ENCODE data around the gene GJA3.
"Not testable (repeated sequence)": the region's sequence is repeated elsewhere in the genome, so short reads cannot be mapped to it uniquely, and the experiment has no call there.

Gene GJA3

DNA sequence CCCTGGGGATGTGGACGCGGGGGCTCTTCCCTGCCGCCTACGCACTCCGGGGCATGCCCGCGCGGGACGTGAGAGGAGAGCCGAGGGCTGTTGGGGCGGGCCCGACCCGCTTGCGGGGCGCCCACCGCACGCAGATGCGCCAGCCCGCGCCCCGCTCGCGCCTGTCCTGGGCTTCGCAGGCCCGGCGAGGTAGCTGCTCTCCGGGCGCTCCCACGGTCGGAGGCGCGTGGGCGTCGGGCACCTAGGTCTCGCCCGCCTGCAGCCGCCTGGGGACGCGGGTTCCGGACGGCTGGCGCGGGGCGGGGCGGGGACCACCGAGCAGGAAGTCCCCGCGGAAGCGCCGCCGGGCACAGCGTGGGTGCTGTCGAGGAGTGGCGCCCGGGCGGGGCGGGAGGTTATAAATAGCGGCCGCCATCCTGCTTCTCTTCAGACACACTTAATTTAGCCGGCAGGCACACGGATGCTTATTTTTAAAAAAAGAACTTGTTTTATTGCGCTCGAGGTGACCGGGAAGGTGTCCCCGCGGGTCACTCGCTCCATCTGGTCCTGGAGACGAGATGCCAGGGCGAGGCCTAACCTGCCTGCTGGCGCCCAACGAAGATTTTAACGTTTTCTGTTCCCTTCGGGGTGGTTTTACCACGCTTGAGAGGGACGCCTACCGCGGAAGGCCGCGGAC lies 561 bp upstream of the GJA3 start:
- no peak for DNase-seq (ENCODE audit: extremely low spot score)
- CTCF ChIA-PET = interaction anchor here (1.3 kb wide), 1 partner anchor 34 kb away, joined by 6 read pairs; no protein-coding TSS in a partner anchor
- POLR2A ChIA-PET = no interaction called here
- TF ChIP-seq ZNF384 (IDR thresholded peaks at IDR 0.05) = no peak
- TF ChIP-seq SUZ12 (IDR thresholded peaks at IDR 0.05) = no peak
- TF ChIP-seq FOXK2 (IDR thresholded peaks at IDR 0.05) = no peak
- TF ChIP-seq FOXM1 (IDR thresholded peaks at IDR 0.05; ENCODE audit: borderline replicate concordance) = no peak
- no peak for TF ChIP-seq ELF4 (IDR thresholded peaks at IDR 0.05)
- no peak for TF ChIP-seq TARDBP (IDR thresholded peaks at IDR 0.05)
- no peak for TF ChIP-seq PKNOX1 (IDR thresholded peaks at IDR 0.05)
- TF ChIP-seq FOXA1 (IDR thresholded peaks at IDR 0.05) = no peak
- TF ChIP-seq SP1 (IDR thresholded peaks at IDR 0.05) = no peak
- TF ChIP-seq ARNT (IDR thresholded peaks at IDR 0.05) = no peak
- TF ChIP-seq LEF1 (IDR thresholded peaks at IDR 0.05; ENCODE audit: borderline replicate concordance) = no peak
- TF ChIP-seq CTBP1 (IDR thresholded peaks at IDR 0.05; ENCODE audit: borderline replicate concordance) = no peak
- no peak for TF ChIP-seq HDGF (IDR thresholded peaks at IDR 0.05; ENCODE audit: borderline replicate concordance)
- TF ChIP-seq NFRKB (IDR thresholded peaks at IDR 0.05) = no peak

DNA sequence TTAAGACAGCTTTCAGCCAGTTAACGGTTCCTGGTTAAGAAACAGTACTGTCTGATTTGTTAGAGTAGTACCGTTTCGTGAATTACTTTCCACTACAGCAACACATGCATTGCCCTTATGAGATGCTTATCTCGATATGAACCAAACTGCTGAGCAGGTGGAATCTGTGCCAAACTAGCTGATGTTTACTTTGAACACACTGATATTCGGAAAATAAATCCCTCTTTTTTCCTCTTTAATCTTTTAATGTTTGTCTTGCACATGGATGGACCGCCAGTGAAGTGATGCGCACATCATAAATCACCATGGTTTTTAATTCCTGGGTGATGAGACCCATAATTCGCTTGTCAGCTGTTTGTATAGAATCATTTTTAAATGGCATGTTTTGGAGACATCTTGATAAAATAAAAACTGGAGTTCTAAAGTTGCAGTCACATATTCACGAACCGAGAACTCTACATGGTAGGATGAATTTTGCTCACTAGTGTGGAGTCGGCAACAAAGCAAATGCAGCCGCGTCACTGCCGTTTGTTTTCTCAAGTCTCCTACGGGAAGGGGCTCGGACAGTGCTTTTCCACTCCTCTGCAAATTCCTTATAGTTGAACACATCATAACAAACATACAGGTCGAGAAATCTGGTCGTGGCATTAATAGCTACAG lies 1.1 kb downstream of the GJA3 start:
- TF ChIP-seq NFRKB (IDR thresholded peaks at IDR 0.05) (no peak), LEF1 (IDR thresholded peaks at IDR 0.05; ENCODE audit: borderline replicate concordance) (no peak), PKNOX1 (IDR thresholded peaks at IDR 0.05) (peak; percentile 37; the same call in 1 of the 2 replicates)
- ChIA-PET CTCF (interaction anchor here (0.7 to 1.3 kb wide), 3 partner anchors 32 to 254 kb away, joined by 3 to 6 read pairs (median 6); no protein-coding TSS in a partner anchor), POLR2A (interaction anchor here (0.9 to 2.3 kb wide), 4 partner anchors 18 to 41 kb away, joined by 3 to 18 read pairs (median 4); no protein-coding TSS in a partner anchor)
- DNase-seq (ENCODE audit: extremely low spot score) = no peak

DNA sequence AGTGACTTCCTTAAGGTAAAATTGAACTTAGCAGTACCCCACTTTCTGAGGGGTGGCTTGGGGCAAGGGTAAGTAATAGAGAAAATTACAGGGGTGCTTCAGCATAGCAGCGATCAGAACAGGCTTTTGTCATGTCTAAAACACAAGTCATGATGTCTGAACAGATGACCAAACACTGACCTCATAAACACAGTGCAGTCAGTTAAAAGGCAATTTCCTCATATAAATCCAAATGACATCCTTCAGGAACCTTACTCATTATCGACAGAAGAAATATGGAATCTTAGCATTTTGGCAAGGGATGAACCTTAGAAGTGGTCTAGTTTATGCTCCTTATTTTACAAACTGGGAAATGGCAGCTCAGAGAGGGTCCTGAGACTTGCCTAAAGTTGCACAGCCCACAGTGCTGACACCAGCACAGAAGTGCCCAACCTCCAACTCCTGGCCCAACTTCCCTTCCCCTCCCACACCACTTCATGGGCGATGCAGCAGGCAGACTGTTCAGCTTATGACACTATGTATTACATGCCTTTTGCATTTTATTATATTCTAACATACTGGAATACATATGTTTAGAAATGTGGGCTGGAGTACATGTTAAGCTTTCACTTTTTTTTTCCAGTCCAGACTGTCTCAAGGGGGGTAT lies 3.6 kb downstream of the GJA3 start:
- POLR2A ChIA-PET = no interaction called here
- TF ChIP-seq PKNOX1 (IDR thresholded peaks at IDR 0.05) (no peak), HDGF (IDR thresholded peaks at IDR 0.05; ENCODE audit: borderline replicate concordance) (no peak), ELF4 (IDR thresholded peaks at IDR 0.05) (no peak), BHLHE40 (IDR thresholded peaks at IDR 0.05; ENCODE audit: borderline replicate concordance) (no peak), FOXA1 (IDR thresholded peaks at IDR 0.05) (no peak), FOXM1 (IDR thresholded peaks at IDR 0.05; ENCODE audit: borderline replicate concordance) (no peak), CTBP1 (IDR thresholded peaks at IDR 0.05; ENCODE audit: borderline replicate concordance) (no peak), LEF1 (IDR thresholded peaks at IDR 0.05; ENCODE audit: borderline replicate concordance) (no peak), SP1 (IDR thresholded peaks at IDR 0.05) (no peak), NFRKB (IDR thresholded peaks at IDR 0.05) (no peak), ARNT (IDR thresholded peaks at IDR 0.05) (no peak), L3MBTL2 (conservative IDR thresholded peaks at IDR 0.05) (no peak), ZNF384 (IDR thresholded peaks at IDR 0.05) (no peak), FOXK2 (IDR thresholded peaks at IDR 0.05) (no peak), SUZ12 (IDR thresholded peaks at IDR 0.05) (no peak), TARDBP (IDR thresholded peaks at IDR 0.05) (no peak)
- CTCF ChIA-PET = no interaction called here
- no peak for DNase-seq (ENCODE audit: extremely low spot score)

DNA sequence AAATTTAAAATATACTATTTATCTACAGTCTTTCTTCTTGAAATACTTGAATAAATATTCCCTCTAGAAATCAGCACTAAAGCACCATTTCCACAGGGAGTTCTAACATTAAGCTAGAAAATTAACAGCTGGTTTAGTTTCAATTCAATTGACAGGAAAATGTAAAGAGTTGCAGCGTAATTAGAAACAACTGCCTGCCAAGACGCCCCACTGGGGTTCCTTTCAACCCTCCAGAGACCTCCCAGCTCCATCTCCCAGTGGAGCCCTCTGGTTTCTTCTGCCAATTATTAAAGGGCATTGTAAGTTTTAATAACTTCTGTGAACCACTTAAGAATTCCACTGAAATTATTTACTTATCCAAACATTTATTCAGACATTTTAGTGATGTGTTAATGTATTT lies 4.2 kb downstream of the GJA3 start:
- DNase-seq (ENCODE audit: extremely low spot score) = no peak
- POLR2A ChIA-PET = no interaction called here
- CTCF ChIA-PET = no interaction called here
- TF ChIP-seq TARDBP (IDR thresholded peaks at IDR 0.05) = no peak
- no peak for TF ChIP-seq SUZ12 (IDR thresholded peaks at IDR 0.05)
- TF ChIP-seq NFRKB (IDR thresholded peaks at IDR 0.05) = no peak
- TF ChIP-seq SP1 (IDR thresholded peaks at IDR 0.05) = no peak
- TF ChIP-seq HDGF (IDR thresholded peaks at IDR 0.05; ENCODE audit: borderline replicate concordance) = no peak
- TF ChIP-seq CTBP1 (IDR thresholded peaks at IDR 0.05; ENCODE audit: borderline replicate concordance) = no peak
- TF ChIP-seq L3MBTL2 (conservative IDR thresholded peaks at IDR 0.05) = no peak
- no peak for TF ChIP-seq LEF1 (IDR thresholded peaks at IDR 0.05; ENCODE audit: borderline replicate concordance)
- no peak for TF ChIP-seq FOXA1 (IDR thresholded peaks at IDR 0.05)
- no peak for TF ChIP-seq FOXM1 (IDR thresholded peaks at IDR 0.05; ENCODE audit: borderline replicate concordance)
- no peak for TF ChIP-seq ELF4 (IDR thresholded peaks at IDR 0.05)
- no peak for TF ChIP-seq FOXK2 (IDR thresholded peaks at IDR 0.05)
- TF ChIP-seq ARNT (IDR thresholded peaks at IDR 0.05) = no peak
- no peak for TF ChIP-seq PKNOX1 (IDR thresholded peaks at IDR 0.05)
- no peak for TF ChIP-seq BHLHE40 (IDR thresholded peaks at IDR 0.05; ENCODE audit: borderline replicate concordance)
- no peak for TF ChIP-seq ZNF384 (IDR thresholded peaks at IDR 0.05)

DNA sequence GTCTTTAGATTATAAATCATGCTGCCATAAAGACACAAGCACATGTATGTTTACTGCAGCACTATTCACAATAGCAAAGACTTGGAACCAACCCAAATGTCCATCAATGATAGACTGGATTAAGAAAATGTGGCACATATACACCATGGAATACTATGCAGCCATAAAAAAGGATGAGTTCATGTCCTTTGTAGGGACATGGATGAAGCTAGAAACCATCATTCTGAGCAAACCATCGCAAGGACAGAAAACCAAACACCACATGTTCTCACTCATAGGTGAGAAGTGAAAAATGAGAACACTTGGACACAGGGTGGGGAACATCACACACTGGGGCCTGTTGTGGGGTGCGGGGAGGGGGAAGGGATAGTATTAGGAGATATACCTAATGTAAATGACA lies 7.6 kb downstream of the GJA3 start:
- CTCF ChIA-PET; DNase-seq (ENCODE audit: extremely low spot score); POLR2A ChIA-PET: not testable (repeated sequence)

Measured in HEK293T (cell line).